NCI-H187 treated with DMSO at 0.1 percent for 48 hours (cell line): ENCODE results near the gene ARHGAP29.

Experiments used
- DNase-seq: peaks from one replicate; lab custom pipeline; 2025; lab: John Stamatoyannopoulos, UW

The ARHGAP29 gene

GRCh38 chr1:94234615-94235014 lies 2.8 kb downstream of the ARHGAP29 start:
- no peak for DNase-seq

- DNase-seq = no peak
Measured at GRCh38 chr1:94231746-94232145, 5.6 kb downstream of the ARHGAP29 start.

- no peak for DNase-seq
Measured at GRCh38 chr1:94230920-94231319, 6.5 kb downstream of the ARHGAP29 start.

GRCh38 chr1:94228640-94229375 lies 8.6 kb downstream of the ARHGAP29 start:
- no peak for DNase-seq

GRCh38 chr1:94227624-94228023 lies 9.8 kb downstream of the ARHGAP29 start:
- no peak for DNase-seq

DNA sequence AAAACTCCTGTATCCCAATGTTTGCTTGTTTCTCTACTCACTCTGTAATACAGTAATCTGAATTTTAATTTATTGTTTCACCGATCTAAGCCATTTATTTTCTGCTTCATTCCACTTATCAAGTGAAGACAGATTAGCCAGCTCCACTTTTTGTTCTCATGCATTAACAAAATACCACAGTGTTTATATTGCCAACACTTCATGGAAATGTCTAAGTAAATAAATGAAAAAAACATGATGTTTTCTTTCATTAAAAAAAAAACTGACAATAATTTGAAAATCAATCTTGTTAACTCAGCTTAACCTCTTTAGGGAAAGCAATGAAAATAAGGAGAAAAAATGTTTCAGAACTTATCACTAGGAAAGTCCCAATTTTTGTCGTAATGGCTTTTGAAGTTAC lies 11.5 kb downstream of the ARHGAP29 start:
- no peak for DNase-seq

DNA sequence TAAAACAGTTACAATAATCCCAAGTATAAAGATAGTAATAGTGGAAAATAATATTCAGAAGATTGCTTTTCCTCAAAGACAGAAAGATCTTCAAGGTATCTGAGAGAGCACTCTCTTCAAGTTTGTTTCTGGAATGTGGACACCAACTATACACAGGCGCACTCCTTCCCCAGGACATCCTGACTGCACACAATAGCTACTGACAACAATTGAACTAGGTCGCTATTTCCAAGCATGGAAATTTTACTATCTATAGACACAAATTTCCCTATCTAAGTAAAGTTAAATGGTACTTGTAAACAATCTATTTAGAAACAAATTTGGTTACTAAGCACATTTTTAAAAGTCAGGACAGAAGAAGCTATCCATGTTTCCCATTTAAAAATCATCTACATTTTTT lies 19.1 kb downstream of the ARHGAP29 start:
- no peak for DNase-seq

DNA sequence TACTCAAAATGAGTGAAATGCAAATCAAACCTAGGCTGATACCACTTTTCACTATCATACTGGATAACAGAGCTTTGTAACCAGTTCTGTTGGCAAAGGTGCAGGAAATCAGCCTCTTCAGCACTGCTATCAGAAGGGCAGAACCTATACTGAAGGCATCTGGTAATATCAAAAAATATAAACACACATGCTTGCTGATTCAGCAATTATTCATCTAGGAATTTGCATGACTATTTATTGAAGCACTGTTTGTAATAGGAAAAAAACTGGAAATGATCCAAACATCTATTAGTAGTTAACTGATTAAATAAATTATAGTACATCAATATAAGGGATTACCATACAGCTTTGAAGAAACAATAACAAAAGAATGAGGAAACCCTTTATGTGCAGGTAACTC lies 21.4 kb downstream of the ARHGAP29 start:
- no peak for DNase-seq

DNA sequence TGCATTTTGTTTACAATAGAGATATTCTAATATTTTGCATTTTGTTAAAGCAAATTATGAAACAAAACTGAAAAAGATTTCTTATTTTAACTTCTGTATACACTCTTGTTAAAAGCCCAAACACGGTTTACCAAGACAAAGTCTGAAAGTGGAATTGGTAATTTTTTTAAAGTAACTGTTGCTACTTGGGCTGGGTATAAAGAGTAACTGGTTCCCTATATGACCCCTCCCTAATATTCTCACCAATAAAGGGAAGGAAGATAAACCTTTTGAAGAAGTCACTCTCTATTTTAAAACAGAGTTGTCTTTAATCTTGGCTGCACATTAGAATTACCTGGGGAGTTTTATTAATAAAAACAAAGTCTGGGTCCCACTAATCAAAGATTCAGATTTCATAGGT lies 27.4 kb downstream of the ARHGAP29 start:
- DNase-seq = no peak

DNA sequence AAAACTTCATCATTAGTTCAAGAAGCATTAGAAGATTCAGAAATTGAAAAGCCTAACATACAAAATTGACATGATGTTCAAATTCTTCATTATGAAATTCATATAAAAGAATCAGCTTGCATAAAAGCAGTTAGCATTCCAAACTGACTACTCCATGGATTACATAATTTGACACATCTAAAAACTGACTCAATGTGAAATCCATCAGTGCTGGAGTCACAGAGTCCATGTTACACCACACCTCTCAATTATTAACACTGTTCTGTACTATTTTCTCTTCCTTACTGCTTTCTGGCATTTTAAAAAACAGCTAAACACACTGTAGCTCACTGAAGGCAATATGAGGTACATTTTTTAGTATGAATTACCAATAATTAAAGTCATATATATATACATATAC lies 28.0 kb downstream of the ARHGAP29 start:
- DNase-seq = no peak

DNA sequence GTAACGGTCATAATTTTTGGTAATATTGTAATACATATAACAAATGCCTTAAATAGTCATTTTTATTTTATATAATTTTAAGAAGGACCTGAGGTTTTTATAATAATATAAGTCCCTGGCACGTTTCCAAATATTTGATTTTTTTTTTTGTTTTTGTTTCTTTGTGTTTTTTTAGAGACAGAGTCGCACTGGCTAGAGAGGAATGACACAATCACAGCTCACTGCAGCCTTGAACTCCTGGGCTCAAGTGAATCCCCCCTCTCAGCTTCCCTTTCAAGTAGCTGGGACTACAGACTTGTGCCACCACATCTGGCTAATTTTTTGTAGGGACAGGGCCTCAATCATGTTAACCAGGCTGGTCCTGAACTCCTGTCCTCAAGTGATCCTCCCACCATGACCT lies 29.7 kb downstream of the ARHGAP29 start:
- DNase-seq = no peak

DNA sequence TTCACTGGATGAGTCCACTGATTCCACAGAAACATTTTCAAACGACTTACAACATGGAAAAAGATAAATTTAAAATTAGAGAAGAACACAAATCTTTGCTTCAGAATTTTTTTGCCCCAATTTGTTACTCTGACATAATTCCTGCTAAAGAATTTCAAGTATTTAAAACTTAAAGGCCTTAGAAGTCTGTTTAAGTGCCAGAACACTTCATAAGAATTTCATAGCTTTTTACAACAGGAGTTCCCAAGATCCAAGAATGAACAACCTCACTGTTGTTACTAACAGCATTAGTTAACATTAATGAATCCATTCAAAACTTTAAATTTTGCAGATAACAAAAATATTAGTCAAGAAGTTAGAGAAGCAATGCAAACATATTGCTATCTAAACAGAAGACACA lies 31.7 kb downstream of the ARHGAP29 start:
- no peak for DNase-seq

- no peak for DNase-seq
Measured at GRCh38 chr1:94202241-94202640, 35.1 kb downstream of the ARHGAP29 start.

DNA sequence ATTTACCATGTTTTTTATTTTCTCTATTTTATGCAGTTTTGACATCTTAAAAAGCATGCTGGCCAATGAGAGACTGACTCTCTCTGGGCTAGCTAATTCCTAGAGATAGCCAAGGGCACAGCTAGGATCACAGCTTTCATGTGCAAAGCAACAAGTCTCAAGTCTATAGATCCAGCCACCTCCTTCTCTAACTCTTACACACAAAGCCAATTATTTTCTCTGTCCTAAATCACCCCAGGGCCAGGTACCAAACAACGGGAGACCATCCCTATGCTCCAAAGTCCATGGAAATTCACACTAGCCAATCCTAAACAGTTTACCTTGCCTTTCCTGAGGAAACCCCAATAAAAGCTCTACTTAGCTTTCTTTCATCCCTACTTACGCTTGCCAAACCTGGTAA lies 38.0 kb downstream of the ARHGAP29 start:
- no peak for DNase-seq

DNA sequence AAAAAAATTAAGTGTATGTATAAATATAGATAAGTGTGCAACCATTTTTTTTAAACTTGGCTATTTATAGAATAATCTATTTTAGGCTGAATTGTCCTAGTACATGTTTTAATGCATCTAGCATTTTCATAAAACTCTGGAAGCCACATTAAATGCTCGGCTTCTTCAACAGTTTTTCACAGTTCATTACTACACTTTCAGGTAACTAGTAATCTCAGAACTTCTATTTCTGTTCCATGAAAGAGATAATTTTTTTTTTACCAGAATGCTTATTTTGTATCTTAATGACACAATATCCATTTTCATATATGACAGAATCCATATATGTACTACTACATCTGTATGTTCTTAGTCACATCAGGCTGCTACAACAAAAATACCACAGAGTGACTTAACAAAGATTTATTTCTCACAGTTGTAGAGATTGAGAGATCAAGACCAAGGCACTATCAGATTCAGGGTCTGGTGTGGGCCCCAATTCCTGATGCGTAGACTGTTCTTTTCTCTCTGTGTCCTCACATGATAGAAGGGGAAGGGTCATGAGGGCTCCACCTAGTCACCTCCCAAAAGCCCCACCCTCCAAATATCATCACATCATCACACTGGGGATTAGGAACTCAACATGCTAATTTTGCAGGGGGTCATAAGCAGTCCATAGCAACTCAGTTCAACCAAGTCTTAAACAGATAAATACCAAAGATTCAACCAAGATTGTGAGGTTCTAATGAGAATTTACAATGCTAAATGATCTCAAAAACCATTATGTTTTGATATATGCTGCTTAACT lies 43.1 kb downstream of the ARHGAP29 start:
- DNase-seq = no peak

- no peak for DNase-seq
Measured at GRCh38 chr1:94193128-94193527, 44.3 kb downstream of the ARHGAP29 start.

GRCh38 chr1:94191216-94191615 lies 46.2 kb downstream of the ARHGAP29 start:
- DNase-seq = no peak

DNA sequence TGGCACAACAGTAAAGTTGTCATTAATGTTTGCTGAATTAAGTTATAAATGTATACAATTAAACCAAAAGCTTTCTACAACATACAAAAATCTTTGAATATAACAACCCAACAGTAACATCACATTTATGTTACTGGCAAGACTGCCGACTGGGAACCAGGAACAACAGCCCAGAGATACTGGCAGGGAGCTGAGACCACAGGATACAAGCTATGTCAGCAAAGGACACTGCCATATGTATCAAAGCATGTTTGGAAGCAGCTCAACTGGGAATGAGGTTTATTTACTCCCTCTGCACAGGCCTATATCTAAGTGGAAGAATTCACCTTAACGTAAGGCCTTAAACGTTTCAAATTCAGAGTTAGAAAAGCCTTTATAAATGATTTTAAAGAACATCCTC lies 50.4 kb downstream of the ARHGAP29 start:
- no peak for DNase-seq

DNA sequence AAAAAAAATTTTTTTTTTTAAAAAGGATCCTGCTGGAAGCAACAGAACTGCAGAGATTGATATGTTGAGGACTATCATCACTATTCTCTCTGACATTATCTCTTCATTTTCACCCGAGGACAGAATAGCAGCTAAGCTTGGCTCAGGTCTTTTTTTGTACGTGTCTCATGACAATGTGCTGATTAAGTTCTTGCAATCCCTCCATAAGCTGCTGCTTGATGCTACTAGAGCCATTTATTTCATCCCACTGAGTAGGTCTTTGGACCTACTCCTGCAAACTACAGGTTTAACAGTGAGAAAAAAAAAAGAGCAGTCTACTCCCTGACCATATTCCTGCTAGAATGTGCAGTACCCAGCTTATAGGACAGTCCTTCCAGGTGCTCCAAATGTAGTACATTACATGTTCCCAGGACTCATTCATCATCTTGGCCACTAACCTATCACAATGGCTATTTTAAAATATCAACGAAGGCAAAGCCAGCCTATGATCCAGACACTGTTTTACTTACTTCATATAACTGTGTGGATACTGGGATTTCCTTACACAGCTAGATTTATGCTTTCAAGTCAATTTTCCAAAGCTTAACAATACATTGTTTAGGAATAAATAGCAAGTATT lies 54.1 kb downstream of the ARHGAP29 start:
- DNase-seq = no peak

DNA sequence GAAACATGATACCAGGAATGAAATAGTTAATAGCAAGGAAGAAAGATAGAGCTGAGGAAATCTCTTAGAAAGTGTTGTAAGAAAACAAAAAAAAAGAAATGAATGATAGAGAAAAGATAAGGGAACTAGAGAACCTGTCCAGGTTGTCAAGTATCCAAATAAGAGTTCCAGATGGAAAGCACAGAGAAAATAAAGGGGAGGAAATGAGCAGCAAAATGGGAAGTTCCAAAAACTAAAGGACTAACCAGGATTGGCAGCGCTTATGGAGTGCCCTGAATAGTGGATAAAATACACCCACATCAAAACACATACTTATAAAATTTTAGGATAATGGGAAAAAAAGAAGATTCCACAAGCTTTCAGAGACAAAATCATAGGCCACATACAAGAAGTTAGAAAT lies 55.2 kb downstream of the ARHGAP29 start:
- no peak for DNase-seq

- DNase-seq = no peak
Measured at GRCh38 chr1:94180650-94181049, 56.7 kb downstream of the ARHGAP29 start.

- DNase-seq = no peak
Measured at GRCh38 chr1:94178901-94179300, 58.5 kb downstream of the ARHGAP29 start.

GRCh38 chr1:94169126-94169525 lies 68.3 kb downstream of the ARHGAP29 start:
- DNase-seq = no peak
